AML-193 (cell line): ENCODE measurements around the gene RAMAC.
"Not testable (repeated sequence)": the region's sequence is repeated elsewhere in the genome, so short reads cannot be mapped to it uniquely, and the experiment has no call there.

Source experiments
- DNase-seq, 2 experiments: peaks; one replicate each; lab custom pipeline; 2025; lab: John Stamatoyannopoulos, UW

The RAMAC gene

GRCh38 chr15:82968066-82968465 lies 17.9 kb upstream of the RAMAC start:
- peak; percentile 48 to 65 for DNase-seq

- DNase-seq = peak in 1 of 2 experiments; percentile 8
Measured at GRCh38 chr15:82969353-82969752, 16.7 kb upstream of the RAMAC start.

- no peak for DNase-seq
Measured at GRCh38 chr15:82970078-82970686, 15.8 kb upstream of the RAMAC start.

- DNase-seq = no peak
Measured at GRCh38 chr15:82970696-82971095, 15.3 kb upstream of the RAMAC start.

GRCh38 chr15:82971218-82971984 lies 14.6 kb upstream of the RAMAC start:
- DNase-seq = no peak

- no peak for DNase-seq
Measured at GRCh38 chr15:82972990-82973389, 13.0 kb upstream of the RAMAC start.

GRCh38 chr15:82977076-82977475 lies 8.9 kb upstream of the RAMAC start:
- no peak for DNase-seq

- DNase-seq = no peak
Measured at GRCh38 chr15:82978438-82978837, 7.6 kb upstream of the RAMAC start.

GRCh38 chr15:82979726-82980125 lies 6.3 kb upstream of the RAMAC start:
- no peak for DNase-seq

- no peak for DNase-seq
Measured at GRCh38 chr15:82980981-82981380, 5.0 kb upstream of the RAMAC start.

- DNase-seq = peak; percentile 37 to 41
Measured at GRCh38 chr15:82986442-82986780, 401 bp downstream of the RAMAC start.

GRCh38 chr15:82992436-82992998 lies 6.5 kb downstream of the RAMAC start:
- DNase-seq = no peak

GRCh38 chr15:82993144-82993543 lies 7.1 kb downstream of the RAMAC start:
- no peak for DNase-seq

GRCh38 chr15:82995076-82995475 lies 9.1 kb downstream of the RAMAC start:
- no peak for DNase-seq

GRCh38 chr15:82995938-82996337 lies 9.9 kb downstream of the RAMAC start:
- no peak for DNase-seq

GRCh38 chr15:82999426-82999825 lies 13.4 kb downstream of the RAMAC start:
- DNase-seq = no peak

GRCh38 chr15:82999905-83000671 lies 14.1 kb downstream of the RAMAC start:
- DNase-seq = peak; percentile 72 to 77

- not testable (repeated sequence) for DNase-seq
Measured at GRCh38 chr15:83000672-83001031, 14.6 kb downstream of the RAMAC start.

GRCh38 chr15:83010709-83011270 lies 24.8 kb downstream of the RAMAC start:
- peak; percentile 71 to 79 for DNase-seq

- DNase-seq = peak; percentile 60 to 82
Measured at GRCh38 chr15:83011271-83012075, 25.5 kb downstream of the RAMAC start, which contains the start of gene C15orf40. TSS of gene C15orf40 (minus strand) at chr15:83011639. CDS start at chr15:83011607, 32 bp downstream.

- peak in 1 of 2 experiments; percentile 40 for DNase-seq
Measured at GRCh38 chr15:83012076-83012426, 26.0 kb downstream of the RAMAC start.
